ENCODE results near the gene LILRA6.

DNA sequence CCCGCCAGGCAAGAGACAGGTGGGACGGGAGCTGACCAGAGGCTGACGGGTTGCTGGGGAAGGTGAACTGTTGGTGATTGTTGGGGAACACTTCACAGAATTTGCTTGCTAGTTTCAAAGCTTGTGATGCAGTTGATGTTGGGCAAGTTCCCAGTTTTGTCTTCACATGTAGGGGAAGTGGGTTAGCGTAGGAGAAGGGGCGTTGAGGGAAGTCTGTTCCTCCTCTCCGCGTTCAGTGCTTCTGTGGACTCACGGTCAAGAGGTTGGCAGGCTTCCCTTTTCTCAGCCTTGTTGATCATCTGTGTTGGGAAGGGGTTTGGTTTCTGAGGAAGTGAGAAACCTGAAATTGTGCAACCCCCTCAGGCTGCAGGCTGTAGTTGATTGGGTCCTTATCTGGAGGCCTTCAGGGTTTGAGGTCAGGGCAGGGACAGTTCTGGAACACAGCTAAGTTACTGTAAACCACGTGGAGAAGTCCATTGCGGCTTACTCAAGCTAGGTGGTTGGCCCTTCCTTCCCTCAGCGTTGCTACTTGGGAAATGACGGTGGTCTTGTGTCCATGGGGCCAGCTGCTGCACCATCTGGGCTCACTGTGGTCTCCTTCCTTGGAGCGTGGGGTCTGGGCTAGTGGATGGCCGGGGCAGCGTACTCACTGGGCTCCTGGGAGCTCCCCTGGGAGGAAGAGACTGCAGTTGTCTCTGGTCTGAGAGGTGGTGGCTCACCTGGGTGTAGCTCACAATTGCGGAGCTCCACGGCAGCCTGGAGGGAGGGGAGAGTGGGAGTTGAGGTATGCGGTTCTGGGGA, 34.4 kb downstream of the LILRA6 start:
- TF ChIP-seq, protein P1, sequence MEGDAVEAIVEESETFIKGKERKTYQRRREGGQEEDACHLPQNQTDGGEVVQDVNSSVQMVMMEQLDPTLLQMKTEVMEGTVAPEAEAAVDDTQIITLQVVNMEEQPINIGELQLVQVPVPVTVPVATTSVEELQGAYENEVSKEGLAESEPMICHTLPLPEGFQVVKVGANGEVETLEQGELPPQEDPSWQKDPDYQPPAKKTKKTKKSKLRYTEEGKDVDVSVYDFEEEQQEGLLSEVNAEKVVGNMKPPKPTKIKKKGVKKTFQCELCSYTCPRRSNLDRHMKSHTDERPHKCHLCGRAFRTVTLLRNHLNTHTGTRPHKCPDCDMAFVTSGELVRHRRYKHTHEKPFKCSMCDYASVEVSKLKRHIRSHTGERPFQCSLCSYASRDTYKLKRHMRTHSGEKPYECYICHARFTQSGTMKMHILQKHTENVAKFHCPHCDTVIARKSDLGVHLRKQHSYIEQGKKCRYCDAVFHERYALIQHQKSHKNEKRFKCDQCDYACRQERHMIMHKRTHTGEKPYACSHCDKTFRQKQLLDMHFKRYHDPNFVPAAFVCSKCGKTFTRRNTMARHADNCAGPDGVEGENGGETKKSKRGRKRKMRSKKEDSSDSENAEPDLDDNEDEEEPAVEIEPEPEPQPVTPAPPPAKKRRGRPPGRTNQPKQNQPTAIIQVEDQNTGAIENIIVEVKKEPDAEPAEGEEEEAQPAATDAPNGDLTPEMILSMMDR (IDR thresholded peaks at IDR 0.05; ENCODE audit: low read length): no peak
- no peak for TF ChIP-seq EZH2 (IDR thresholded peaks at IDR 0.05; ENCODE audit: borderline replicate concordance, low read length)

Measured in OCI-LY1 (cell line).